GM18951 (cell line): Measurements from ENCODE around the gene TRAPPC2B.

ENCODE experiments used
- POLR2A ChIP-seq: IDR thresholded peaks from 4 replicates; pipeline ENCODE4 v1.6.1; 2011; ENCODE audit warnings: mild to moderate bottlenecking; ENCODE audit not compliant: insufficient read length, insufficient read depth; ENCODE audit errors: extremely low read depth
- in situ Hi-C: fragments of 300-500 bp; cut with MboI; formaldehyde crosslinking; loops from one replicate; pipeline ENCODE4 v1.12.0; 2022; ENCODE audit warnings: low sequenced_read_pairs, mixed read lengths, inconsistent platforms; ENCODE audit not compliant: unreplicated experiment

TRAPPC2B gene

DNA sequence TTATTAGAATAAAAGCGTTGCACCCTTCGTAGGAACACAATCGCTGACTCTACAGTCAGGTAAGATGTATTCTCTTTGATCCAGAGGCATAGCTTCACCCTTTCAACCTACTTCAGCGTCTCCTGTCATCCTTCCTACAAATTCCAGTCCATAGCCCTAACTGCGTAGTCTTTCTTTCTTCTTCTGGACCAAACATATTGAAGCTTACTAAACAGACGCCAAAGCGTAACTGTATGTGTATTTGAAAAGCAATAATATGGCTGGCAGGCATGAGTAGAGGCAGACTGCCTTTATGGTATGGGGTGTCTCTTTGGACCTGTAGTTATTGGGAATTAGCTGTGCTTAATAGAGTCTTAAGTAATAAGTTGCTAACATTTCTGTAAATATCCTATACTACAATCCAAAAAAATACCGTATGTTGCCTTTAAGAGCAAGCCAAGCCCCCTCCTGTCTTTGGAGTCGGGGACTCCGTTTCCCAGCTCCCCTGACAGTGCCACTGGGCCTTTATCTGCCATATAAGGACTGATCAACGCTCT lies 25.9 kb downstream of the TRAPPC2B start:
- in situ Hi-C loops, result no loop called here
- no peak for TF ChIP-seq POLR2A

DNA sequence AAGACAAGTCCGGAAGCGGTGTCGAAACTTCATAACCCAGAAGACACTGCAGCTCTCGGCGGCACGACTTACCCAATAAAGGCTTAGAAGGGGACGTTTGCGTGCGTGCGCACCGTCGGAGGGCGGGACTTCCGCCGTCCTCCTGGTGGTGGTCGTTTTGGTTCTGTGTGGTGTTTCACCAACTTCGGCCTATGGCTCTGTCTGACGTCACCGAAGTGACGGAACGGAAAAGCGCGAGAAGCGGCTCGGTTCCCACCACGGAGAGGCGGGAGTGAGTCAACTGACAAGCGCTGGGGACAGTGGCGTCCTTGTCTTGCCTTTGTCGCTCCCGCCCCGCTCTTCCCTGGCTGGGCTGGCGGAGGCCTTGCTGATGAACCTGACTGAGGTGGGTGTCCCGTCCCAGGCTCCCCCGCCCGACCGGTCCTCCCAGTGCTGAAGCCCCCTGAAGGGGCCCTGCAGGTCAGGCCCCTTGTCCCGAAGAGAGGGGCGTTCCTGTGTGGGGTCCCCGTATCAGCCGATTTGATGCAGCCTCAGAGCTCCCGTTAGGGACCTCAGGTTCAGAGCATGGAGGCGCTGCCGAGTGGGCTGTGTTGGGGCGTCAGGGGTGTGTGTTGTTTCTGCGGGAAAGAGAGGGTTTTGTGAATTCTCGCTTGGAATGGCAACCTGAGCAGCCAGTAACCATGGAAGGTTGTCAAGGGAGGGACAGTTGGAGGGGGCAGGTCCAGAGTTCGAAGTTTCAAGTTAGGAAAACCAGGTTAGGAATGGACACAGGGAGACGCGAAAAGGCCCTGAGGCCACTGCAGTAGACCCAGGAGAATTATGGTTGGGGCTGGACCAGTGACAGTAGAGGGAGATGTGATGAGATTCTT lies 26.6 kb downstream of the TRAPPC2B start, which contains the start of gene ZNF548:
TSS of gene ZNF548 (plus strand) at position 125 of the 869 bp plus-strand sequence. CDS start at position 371, 246 bp downstream.
- in situ Hi-C loops, result no loop called here
- TF ChIP-seq POLR2A, result peak; percentile 64

DNA sequence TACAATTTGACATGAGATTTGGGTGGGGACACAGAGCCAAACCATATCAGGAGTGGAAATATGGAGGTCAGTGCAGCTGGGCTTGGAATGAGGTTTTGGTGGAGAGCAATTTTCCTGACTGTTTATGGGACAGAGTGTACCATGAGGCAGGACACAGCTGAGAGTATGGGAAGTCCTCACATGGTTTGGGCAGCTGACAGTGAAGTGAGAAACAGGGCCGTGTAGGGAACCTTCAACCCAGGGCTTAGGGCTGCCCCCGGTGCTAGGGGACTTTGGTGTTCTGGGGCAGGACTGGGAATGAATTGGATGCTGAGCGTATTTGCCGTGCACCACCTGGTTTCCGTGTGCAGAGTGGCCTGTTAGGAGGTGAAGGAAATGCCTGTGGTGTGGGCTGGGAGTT lies 32.4 kb downstream of the TRAPPC2B start:
- no peak for TF ChIP-seq POLR2A

DNA sequence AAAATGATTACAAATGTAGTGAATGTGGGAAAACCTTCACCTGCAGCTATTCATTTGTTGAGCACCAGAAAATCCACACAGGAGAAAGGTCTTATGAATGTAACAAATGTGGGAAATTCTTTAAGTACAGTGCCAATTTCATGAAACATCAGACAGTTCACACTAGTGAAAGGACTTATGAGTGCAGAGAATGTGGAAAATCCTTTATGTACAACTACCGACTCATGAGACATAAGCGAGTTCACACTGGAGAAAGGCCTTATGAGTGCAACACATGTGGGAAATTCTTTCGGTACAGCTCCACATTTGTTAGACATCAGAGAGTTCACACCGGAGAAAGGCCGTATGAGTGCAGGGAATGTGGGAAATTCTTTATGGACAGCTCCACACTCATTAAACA lies 35.5 kb downstream of the TRAPPC2B start:
- in situ Hi-C loops, result no loop called here

More for the DNA sequence above, 32.4 kb downstream of the TRAPPC2B start:
- in situ Hi-C loops, result no loop called here

DNA sequence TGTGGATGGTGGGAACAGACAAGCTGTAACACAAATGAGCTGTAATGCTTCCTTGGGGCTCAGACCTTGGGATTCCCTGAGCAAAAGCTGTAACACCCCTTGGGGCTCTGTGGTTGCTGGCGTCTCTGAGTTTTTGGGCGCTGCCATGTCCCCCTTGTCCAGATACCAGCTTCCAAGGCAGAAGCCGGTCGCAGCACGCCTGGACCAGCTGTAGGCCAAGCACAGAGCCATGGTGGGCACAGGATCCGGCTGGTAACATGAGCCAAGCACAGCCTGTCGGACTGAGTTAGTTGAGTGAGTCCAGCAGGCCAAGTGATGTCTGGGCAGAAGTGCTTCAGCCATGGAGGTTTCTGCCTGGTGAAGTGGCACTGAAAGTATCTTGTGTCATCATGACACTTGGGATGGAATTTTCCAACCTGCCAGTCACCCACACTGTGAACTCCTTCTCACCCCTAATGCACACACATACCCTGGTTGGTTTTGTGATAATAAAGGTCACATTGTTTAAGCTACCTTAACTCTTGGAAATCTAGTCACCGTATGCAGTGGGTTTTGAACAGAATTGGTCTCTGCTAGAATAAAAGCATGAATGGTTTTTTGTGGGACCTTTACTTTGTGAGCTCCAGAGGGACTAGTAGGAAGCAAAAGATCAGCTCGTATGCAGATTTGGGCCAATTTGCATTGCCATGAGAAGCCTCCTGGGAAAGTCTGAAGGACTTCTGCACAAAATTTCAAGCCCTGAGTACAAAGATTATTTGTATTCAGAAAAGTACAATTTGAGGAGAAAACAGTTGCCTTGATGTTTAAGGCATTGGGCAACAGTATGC lies 40.6 kb downstream of the TRAPPC2B start:
- in situ Hi-C loops, result no loop called here
- TF ChIP-seq POLR2A, result no peak

More for the DNA sequence above, 35.5 kb downstream of the TRAPPC2B start:
- no peak for TF ChIP-seq POLR2A

DNA sequence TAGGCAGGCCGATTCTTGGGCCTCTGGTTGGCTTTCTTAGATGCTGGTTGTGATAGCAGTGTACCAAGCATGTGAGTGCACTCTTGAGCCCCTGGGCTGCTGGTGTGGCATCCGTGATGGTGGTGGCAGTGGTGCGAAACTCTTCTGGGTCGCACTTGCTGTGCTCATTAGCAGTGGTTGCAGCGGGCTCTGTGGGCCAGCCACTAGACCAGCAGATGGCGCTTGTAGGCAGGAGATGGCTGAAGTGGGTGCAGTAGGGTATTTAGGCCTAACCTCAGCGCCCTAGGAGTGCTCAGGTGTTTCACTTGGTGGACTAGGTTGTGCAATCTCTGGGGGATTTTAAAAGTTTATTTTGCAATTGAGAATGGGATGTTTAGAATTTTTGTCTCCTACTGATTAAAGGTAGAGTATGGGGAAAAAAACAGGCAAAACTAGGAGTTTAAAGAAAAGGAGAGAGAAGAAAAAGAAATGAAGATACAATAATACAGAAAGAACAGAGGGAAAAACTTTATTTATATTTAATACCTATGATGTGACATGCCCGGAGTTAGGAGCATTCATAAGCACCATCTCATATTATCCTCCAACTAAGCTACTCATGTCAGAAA lies 43.3 kb downstream of the TRAPPC2B start:
- TF ChIP-seq POLR2A, result no peak
- in situ Hi-C loops, result no loop called here

DNA sequence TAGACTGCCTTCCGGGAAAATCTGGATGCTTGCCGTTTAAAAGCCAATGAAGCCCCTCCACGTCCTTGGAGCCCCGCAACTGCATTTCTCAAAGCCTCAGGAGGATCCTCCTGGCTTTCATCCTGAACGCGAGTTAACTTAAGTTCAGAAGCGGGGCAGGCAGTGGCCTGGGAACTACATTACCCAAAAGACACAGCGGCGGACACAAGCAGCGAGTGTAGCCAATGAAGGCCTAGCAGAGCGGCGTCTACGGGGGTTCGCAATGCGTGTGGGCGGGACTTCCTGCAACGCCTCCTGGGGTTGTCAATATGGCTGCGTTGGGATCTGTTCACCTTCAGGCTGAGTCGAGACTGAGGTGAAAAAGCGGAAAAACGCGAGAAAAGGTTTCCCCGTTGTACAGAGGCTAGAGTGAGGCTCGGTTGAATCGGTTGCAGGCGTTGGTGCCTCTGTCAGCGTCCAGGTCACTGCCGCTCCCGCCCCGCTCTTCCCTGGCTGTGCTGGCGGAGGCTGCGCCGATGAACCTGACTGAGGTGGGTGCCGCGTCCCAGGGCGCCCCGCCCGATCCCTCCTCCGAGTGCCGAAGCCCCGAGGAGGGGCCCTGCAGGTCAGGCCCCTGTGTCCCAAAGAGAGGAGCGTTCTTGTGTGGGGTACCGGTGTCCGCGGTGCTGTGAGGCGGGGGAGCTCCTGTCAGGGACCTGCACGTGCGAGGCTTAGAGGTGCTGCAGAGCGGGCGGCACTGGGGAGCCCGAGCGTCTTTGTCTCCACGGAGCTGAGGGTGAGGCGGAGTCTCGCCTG lies 47.7 kb downstream of the TRAPPC2B start, which contains the start of gene ZNF17:
TSS of gene ZNF17 (plus strand) at position 285 of the 795 bp plus-strand sequence. CDS start 2,455 bp downstream, outside the sequence.
- in situ Hi-C loops, result no loop called here
- TF ChIP-seq POLR2A, result peak; percentile 72
